Activated CD8-positive, alpha-beta T cell treated with anti-CD3 and anti-CD28 coated beads for 36 hours (primary cell): Measurements from ENCODE around the gene SBF2. TPM values are rescaled to one million over a fixed set of nuclear protein-coding genes. Genes with fewer than 3 reads are reported as not detected.

ENCODE experiments used
- ATAC-seq: fragments of 200-7000 bp; cut with Tn5 transposase; one replicate; pipeline ENCODE4 v1.10.0; 2021; ENCODE audit warnings: mild to moderate bottlenecking, moderate library complexity
- CTCF ChIA-PET: fragments of 350-600 bp; sonication (Branson Sonifier 250); formaldehyde crosslinking; loops from one replicate; lab custom pipeline; 2021; ENCODE audit warnings: antibody characterized with exemption; lab: Charles Lee
- POLR2A ChIA-PET: fragments of 350-600 bp; sonication (Branson Sonifier 250); formaldehyde crosslinking; loops from one replicate; lab custom pipeline; 2021; ENCODE audit warnings: antibody characterized with exemption; lab: Charles Lee
- DNase-seq: peaks from one replicate; pipeline ENCODE4 v3.0.0-alpha.2; 2020
- H3K27ac Mint-ChIP-seq: one replicate; pipeline ENCODE4 v1.8.0; 2021; ENCODE audit warnings: mild to moderate bottlenecking, mixed read lengths
- H3K27me3 Mint-ChIP-seq: one replicate; pipeline ENCODE4 v1.8.0; 2021; ENCODE audit warnings: mixed read lengths
- H3K36me3 Mint-ChIP-seq: one replicate; pipeline ENCODE4 v1.8.0; 2021; ENCODE audit warnings: low read depth, mixed read lengths
- H3K4me1 Mint-ChIP-seq: one replicate; pipeline ENCODE4 v1.8.0; 2021; ENCODE audit warnings: low read depth, mixed read lengths
- H3K4me3 Mint-ChIP-seq: one replicate; pipeline ENCODE4 v1.8.0; 2021; ENCODE audit warnings: mild to moderate bottlenecking, moderate library complexity, mixed read lengths
- H3K9me3 Mint-ChIP-seq: one replicate; pipeline ENCODE4 v1.8.0; 2021; ENCODE audit warnings: mixed read lengths
- intact Hi-C: fragments of 100-400 bp; cut with micrococcal nuclease; formaldehyde crosslinking; loops from one replicate; pipeline ENCODE4 v1.10.0; 2022
- total RNA-seq, 2 experiments: library from RNA; stranded (reverse); gene quantifications; one replicate each; pipeline ENCODE4 v1.2.3, GENCODE V29; 2021
- TF ChIP-seq, protein P1 (sequence below): fragments of 200-600 bp; IDR thresholded peaks from one replicate; pipeline ENCODE4 v1.8.0; 2022; ENCODE audit warnings: antibody characterized with exemption, mild to moderate bottlenecking

SBF2 gene
- total RNA-seq, 2 experiments from 2014 or later: 10.0 to 11.0 TPM

GRCh38 chr11:10287766-10288715 is 6.0 kb downstream of the SBF2 start:
- TF ChIP-seq, protein P1, sequence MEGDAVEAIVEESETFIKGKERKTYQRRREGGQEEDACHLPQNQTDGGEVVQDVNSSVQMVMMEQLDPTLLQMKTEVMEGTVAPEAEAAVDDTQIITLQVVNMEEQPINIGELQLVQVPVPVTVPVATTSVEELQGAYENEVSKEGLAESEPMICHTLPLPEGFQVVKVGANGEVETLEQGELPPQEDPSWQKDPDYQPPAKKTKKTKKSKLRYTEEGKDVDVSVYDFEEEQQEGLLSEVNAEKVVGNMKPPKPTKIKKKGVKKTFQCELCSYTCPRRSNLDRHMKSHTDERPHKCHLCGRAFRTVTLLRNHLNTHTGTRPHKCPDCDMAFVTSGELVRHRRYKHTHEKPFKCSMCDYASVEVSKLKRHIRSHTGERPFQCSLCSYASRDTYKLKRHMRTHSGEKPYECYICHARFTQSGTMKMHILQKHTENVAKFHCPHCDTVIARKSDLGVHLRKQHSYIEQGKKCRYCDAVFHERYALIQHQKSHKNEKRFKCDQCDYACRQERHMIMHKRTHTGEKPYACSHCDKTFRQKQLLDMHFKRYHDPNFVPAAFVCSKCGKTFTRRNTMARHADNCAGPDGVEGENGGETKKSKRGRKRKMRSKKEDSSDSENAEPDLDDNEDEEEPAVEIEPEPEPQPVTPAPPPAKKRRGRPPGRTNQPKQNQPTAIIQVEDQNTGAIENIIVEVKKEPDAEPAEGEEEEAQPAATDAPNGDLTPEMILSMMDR: no peak
- CTCF ChIA-PET: interaction anchor here (0.9 to 1.2 kb wide), 3 partner anchors 10 to 20 kb away, joined by 3 to 4 read pairs (median 3); partner anchors contain the start of gene ADM
- no peak overlapping the region for H3K27ac Mint-ChIP-seq
- POLR2A ChIA-PET: no interaction called here
- H3K27me3 Mint-ChIP-seq: peaks cover 4% of the 10 kb centered on the region
- H3K36me3 Mint-ChIP-seq: no peaks in the 10 kb centered on the region
- DNase-seq: no peak
- intact Hi-C loops: no loop called here
- ATAC-seq: no peak
- no peaks in the 10 kb centered on the region for H3K9me3 Mint-ChIP-seq
- H3K4me1 Mint-ChIP-seq: peaks cover 19% of the 10 kb centered on the region
- H3K4me3 Mint-ChIP-seq: no peak overlapping the region

- POLR2A ChIA-PET: interaction anchor here (0.6 kb wide), 1 partner anchor 381 kb away, joined by 4 read pairs; no protein-coding TSS in a partner anchor
- no peak for ATAC-seq
Measured at GRCh38 chr11:10287140-10287539, 6.9 kb downstream of the SBF2 start.

DNA sequence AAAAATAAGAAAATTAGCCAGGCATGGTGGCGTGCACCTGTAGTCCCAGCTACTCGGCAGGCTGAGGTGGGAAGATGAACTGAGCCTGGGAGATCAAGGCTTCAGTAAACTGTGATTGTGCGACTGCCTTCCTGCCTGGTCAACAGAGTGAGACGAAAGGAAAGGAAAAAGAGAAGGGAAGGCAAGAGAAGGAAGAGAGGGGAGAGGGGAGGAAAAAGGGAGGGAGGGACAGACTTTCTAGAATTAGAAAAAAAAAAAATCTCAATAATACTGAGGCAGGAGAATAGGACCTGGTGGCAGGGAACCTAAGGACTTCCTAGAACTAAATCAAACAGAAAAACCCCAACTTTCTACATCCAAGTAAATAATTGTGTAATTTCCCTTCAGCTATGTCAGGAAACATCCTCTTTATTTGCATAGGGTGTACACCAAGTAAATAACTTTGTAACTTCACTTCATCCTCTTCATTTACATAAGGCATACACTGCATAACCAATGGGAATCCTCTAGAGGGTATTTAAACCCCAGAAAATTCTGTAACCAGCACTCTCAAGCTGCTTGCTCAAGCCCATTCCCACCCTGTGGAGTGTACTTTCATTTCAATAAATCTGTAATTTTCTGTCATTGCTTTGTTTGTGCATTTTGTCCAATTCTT is 8.7 kb downstream of the SBF2 start:
- H3K4me3 Mint-ChIP-seq: no peak overlapping the region
- DNase-seq (no peak), ATAC-seq (no peak)
- TF ChIP-seq, protein P1: no peak
- intact Hi-C loops: no loop called here
- no peaks in the 10 kb centered on the region for H3K9me3 Mint-ChIP-seq
- POLR2A ChIA-PET: no interaction called here
- CTCF ChIA-PET: interaction anchor here (1.5 kb wide), 1 partner anchor 16 kb away, joined by 4 read pairs; no protein-coding TSS in a partner anchor
- no peaks in the 10 kb centered on the region for H3K36me3 Mint-ChIP-seq
- peaks cover 3% of the 10 kb centered on the region for H3K27me3 Mint-ChIP-seq
- peaks cover 10% of the 10 kb centered on the region for H3K4me1 Mint-ChIP-seq
- H3K27ac Mint-ChIP-seq: no peak overlapping the region

More at GRCh38 chr11:10287140-10287539, 6.9 kb downstream of the SBF2 start:
- Mint-ChIP-seq H3K9me3 (no peaks in the 10 kb centered on the region), H3K36me3 (no peaks in the 10 kb centered on the region), H3K4me1 (peaks cover 14% of the 10 kb centered on the region), H3K4me3 (no peak overlapping the region), H3K27me3 (peaks cover 4% of the 10 kb centered on the region), H3K27ac (no peak overlapping the region)
- DNase-seq: no peak
- intact Hi-C loops: no loop called here
- CTCF ChIA-PET: interaction anchor here (0.9 to 1.2 kb wide), 2 partner anchors 11 to 18 kb away, joined by 3 to 4 read pairs; partner anchors contain the start of gene ADM
- TF ChIP-seq, protein P1: no peak

GRCh38 chr11:10283991-10284390 is 10.0 kb downstream of the SBF2 start:
- H3K27ac Mint-ChIP-seq: no peak overlapping the region
- intact Hi-C loops: no loop called here
- no peaks in the 10 kb centered on the region for H3K9me3 Mint-ChIP-seq
- CTCF ChIA-PET: interaction anchor here (1.3 to 1.4 kb wide), 2 partner anchors 9 to 76 kb away, joined by 3 to 5 read pairs; no protein-coding TSS in a partner anchor
- TF ChIP-seq, protein P1: no peak
- H3K36me3 Mint-ChIP-seq: no peaks in the 10 kb centered on the region
- no peak overlapping the region for H3K4me3 Mint-ChIP-seq
- H3K27me3 Mint-ChIP-seq: peaks cover 3% of the 10 kb centered on the region
- DNase-seq (no peak), ATAC-seq (no peak)
- POLR2A ChIA-PET: interaction anchor here (0.6 kb wide), 1 partner anchor 1559 kb away, joined by 3 read pairs; no protein-coding TSS in a partner anchor
- peaks cover 10% of the 10 kb centered on the region for H3K4me1 Mint-ChIP-seq
